ENCODE data around the gene PERM1.

- TF ChIP-seq CTCF (IDR thresholded peaks at IDR 0.05) = no peak
- TF ChIP-seq POLR2A (IDR thresholded peaks at IDR 0.05; ENCODE audit: low read depth) = no peak
- no peak for TF ChIP-seq POLR2AphosphoS5 (IDR thresholded peaks at IDR 0.05)
Measured at GRCh38 chr1:979744-980072, 2.2 kb downstream of the PERM1 start.

Data from esophagus muscularis mucosa (tissue), 3 donors.